SH-SY5Y (cell line): ENCODE measurements around the gene MLC1.

Source experiments
- GATA2 ChIP-seq: IDR thresholded peaks from 2 replicates; pipeline ENCODE4 v1.6.1; 2011; ENCODE audit warnings: mild to moderate bottlenecking, low read depth, low read length
- GATA3 ChIP-seq: IDR thresholded peaks from 2 replicates; pipeline ENCODE4 v1.6.1; 2011; ENCODE audit warnings: low read depth, mild to moderate bottlenecking, low read length, moderate library complexity

The MLC1 gene

GRCh38 chr22:50112151-50113118 lies 27.2 kb upstream of the MLC1 start:
- TF ChIP-seq GATA2 (no peak), GATA3 (no peak)

- TF ChIP-seq GATA3 (no peak), GATA2 (no peak)
Observed at GRCh38 chr22:50111056-50111455, 25.8 kb upstream of the MLC1 start.

- no peak for TF ChIP-seq GATA3
- TF ChIP-seq GATA2: no peak
Observed at GRCh38 chr22:50107529-50107928, 22.3 kb upstream of the MLC1 start.

GRCh38 chr22:50105208-50106100 lies 20.2 kb upstream of the MLC1 start:
- TF ChIP-seq GATA3 (no peak), GATA2 (no peak)

- TF ChIP-seq GATA3: no peak
- no peak for TF ChIP-seq GATA2
Observed at GRCh38 chr22:50104141-50104544, 18.9 kb upstream of the MLC1 start.

GRCh38 chr22:50102946-50103345 lies 17.7 kb upstream of the MLC1 start:
- TF ChIP-seq GATA3 (no peak), GATA2 (no peak)

- no peak for TF ChIP-seq GATA2
- no peak for TF ChIP-seq GATA3
Observed at GRCh38 chr22:50101870-50102565, 16.8 kb upstream of the MLC1 start.

- TF ChIP-seq GATA2 (no peak), GATA3 (no peak)
Observed at GRCh38 chr22:50098052-50098451, 12.8 kb upstream of the MLC1 start.

- TF ChIP-seq GATA2: no peak
- TF ChIP-seq GATA3: no peak
Observed at GRCh38 chr22:50092342-50092741, 7.1 kb upstream of the MLC1 start.

- no peak for TF ChIP-seq GATA3
- TF ChIP-seq GATA2: no peak
Observed at GRCh38 chr22:50091092-50091768, 6.0 kb upstream of the MLC1 start.

- TF ChIP-seq GATA2 (no peak), GATA3 (no peak)
Observed at GRCh38 chr22:50090412-50090714, 5.1 kb upstream of the MLC1 start.

- TF ChIP-seq GATA2: no peak
- TF ChIP-seq GATA3: no peak
Observed at GRCh38 chr22:50089682-50090411, 4.6 kb upstream of the MLC1 start, which contains the start of gene MOV10L1. MOV10L1 (plus strand) TSS chr22:50090006; CDS start chr22:50090089, 83 bp downstream.

- TF ChIP-seq GATA2: no peak
- TF ChIP-seq GATA3: no peak
Observed at GRCh38 chr22:50089231-50089630, 4.0 kb upstream of the MLC1 start.
